Astrocyte (in vitro differentiated cells and primary cell): ENCODE data around the gene NSMF. TPM values are rescaled to one million over a fixed set of nuclear protein-coding genes. Genes with fewer than 3 reads are reported as not detected.
A peak's percentile ranks its signal among the peaks of the same experiment; 100 is the strongest.

Experiments used
- DNase-seq: peaks from one replicate; pipeline ENCODE4 v3.0.0-alpha.2; 2010; ENCODE audit warnings: low read depth
- FAIRE-seq: peaks from 2 replicates; lab custom pipeline; 2011; peaks lifted over from hg19 to GRCh38; lab: Jason Lieb, UNC
- H2AFZ ChIP-seq: 2 replicates; pipeline ENCODE4 v1.6.0; 2012; ENCODE audit warnings: low read depth, low read length, inconsistent platforms
- H3K27ac ChIP-seq: 2 replicates; pipeline ENCODE4 v1.5.1; 2011; ENCODE audit warnings: low read depth, low read length, inconsistent platforms
- H3K27me3 ChIP-seq: 2 replicates; pipeline ENCODE4 v1.6.0; 2011; ENCODE audit warnings: low read length, inconsistent platforms; ENCODE audit not compliant: insufficient read depth
- H3K36me3 ChIP-seq: 2 replicates; pipeline ENCODE4 v1.5.1; 2011; ENCODE audit warnings: low read length, inconsistent platforms; ENCODE audit not compliant: insufficient read depth
- H3K4me1 ChIP-seq: 2 replicates; pipeline ENCODE4 v1.5.1; 2011; ENCODE audit warnings: low read length, inconsistent platforms; ENCODE audit not compliant: insufficient read depth
- H3K4me2 ChIP-seq: 2 replicates; pipeline ENCODE4 v1.6.0; 2012; ENCODE audit warnings: low read length, inconsistent platforms
- H3K4me3 ChIP-seq: 2 replicates; pipeline ENCODE4 v1.5.1; 2011; ENCODE audit warnings: low read depth, mild to moderate bottlenecking, low read length, inconsistent platforms; ENCODE audit not compliant: insufficient read depth
- H3K79me2 ChIP-seq: 2 replicates; pipeline ENCODE4 v1.6.0; 2012; ENCODE audit warnings: mild to moderate bottlenecking, low read length, inconsistent platforms; ENCODE audit not compliant: insufficient read depth
- H3K9ac ChIP-seq: 2 replicates; pipeline ENCODE4 v1.6.0; 2012; ENCODE audit warnings: mild to moderate bottlenecking, low read length, inconsistent platforms
- H3K9me3 ChIP-seq: 2 replicates; pipeline ENCODE4 v1.5.1; 2012; ENCODE audit warnings: low read depth, mild to moderate bottlenecking, low read length, inconsistent platforms; ENCODE audit not compliant: insufficient read depth
- H4K20me1 ChIP-seq: 2 replicates; pipeline ENCODE4 v1.6.0; 2012; ENCODE audit warnings: low read length, inconsistent platforms; ENCODE audit not compliant: insufficient read depth
- H3K27ac Mint-ChIP-seq: one replicate; pipeline ENCODE4 v1.8.0; 2021; ENCODE audit warnings: mild to moderate bottlenecking, mixed read lengths; ENCODE audit not compliant: unreplicated experiment
- H3K27me3 Mint-ChIP-seq: one replicate; pipeline ENCODE4 v1.8.0; 2021; ENCODE audit warnings: low read depth, mixed read lengths; ENCODE audit not compliant: unreplicated experiment
- H3K36me3 Mint-ChIP-seq: one replicate; pipeline ENCODE4 v1.8.0; 2021; ENCODE audit warnings: low read depth, mixed read lengths; ENCODE audit not compliant: unreplicated experiment
- H3K4me1 Mint-ChIP-seq: one replicate; pipeline ENCODE4 v1.8.0; 2021; ENCODE audit warnings: low read depth, mixed read lengths; ENCODE audit not compliant: unreplicated experiment
- H3K4me3 Mint-ChIP-seq: one replicate; pipeline ENCODE4 v1.8.0; 2021; ENCODE audit warnings: mild to moderate bottlenecking, moderate library complexity, mixed read lengths; ENCODE audit not compliant: unreplicated experiment
- H3K9me3 Mint-ChIP-seq: one replicate; pipeline ENCODE4 v1.8.0; 2021; ENCODE audit warnings: mild to moderate bottlenecking, mixed read lengths; ENCODE audit not compliant: unreplicated experiment
- EZH2 ChIP-seq: IDR thresholded peaks from 2 replicates; pipeline ENCODE4 v1.6.1; 2012; ENCODE audit warnings: mild to moderate bottlenecking, low read length, inconsistent platforms; ENCODE audit not compliant: insufficient read depth
- total RNA-seq: library from RNA; stranded (reverse); gene quantifications from 2 replicates; pipeline ENCODE4 v1.2.1, GENCODE V29; 2021
- TF ChIP-seq, protein P1 (sequence below): IDR thresholded peaks from 2 replicates; pipeline ENCODE4 v1.5.1; 2011; ENCODE audit warnings: low read depth, mild to moderate bottlenecking, inconsistent platforms, low read length, moderate library complexity; ENCODE audit not compliant: insufficient read depth

Gene NSMF
- total RNA-seq, 1 donor from 2014 or later = 50.5 TPM

- H3K27ac ChIP-seq = no peak overlapping the region
- H3K4me1 ChIP-seq = no peaks in the 10 kb centered on the region
- Mint-ChIP-seq H3K27me3 (peaks cover 9% of the 10 kb centered on the region), H3K27ac (peak overlapping the region; percentile 99), H3K9me3 (peaks cover 21% of the 10 kb centered on the region), H3K4me1 (no peaks in the 10 kb centered on the region), H3K36me3 (peaks cover 13% of the 10 kb centered on the region), H3K4me3 (no peak overlapping the region)
- H2AFZ ChIP-seq = no peak overlapping the region
- H4K20me1 ChIP-seq = no peaks in the 10 kb centered on the region
- DNase-seq (no peak), FAIRE-seq (no peak)
- H3K27me3 ChIP-seq = no peaks in the 10 kb centered on the region
- TF ChIP-seq EZH2 = no peak
- TF ChIP-seq, protein P1, sequence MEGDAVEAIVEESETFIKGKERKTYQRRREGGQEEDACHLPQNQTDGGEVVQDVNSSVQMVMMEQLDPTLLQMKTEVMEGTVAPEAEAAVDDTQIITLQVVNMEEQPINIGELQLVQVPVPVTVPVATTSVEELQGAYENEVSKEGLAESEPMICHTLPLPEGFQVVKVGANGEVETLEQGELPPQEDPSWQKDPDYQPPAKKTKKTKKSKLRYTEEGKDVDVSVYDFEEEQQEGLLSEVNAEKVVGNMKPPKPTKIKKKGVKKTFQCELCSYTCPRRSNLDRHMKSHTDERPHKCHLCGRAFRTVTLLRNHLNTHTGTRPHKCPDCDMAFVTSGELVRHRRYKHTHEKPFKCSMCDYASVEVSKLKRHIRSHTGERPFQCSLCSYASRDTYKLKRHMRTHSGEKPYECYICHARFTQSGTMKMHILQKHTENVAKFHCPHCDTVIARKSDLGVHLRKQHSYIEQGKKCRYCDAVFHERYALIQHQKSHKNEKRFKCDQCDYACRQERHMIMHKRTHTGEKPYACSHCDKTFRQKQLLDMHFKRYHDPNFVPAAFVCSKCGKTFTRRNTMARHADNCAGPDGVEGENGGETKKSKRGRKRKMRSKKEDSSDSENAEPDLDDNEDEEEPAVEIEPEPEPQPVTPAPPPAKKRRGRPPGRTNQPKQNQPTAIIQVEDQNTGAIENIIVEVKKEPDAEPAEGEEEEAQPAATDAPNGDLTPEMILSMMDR = no peak
- H3K9me3 ChIP-seq = no peaks in the 10 kb centered on the region
- H3K4me2 ChIP-seq = no peak overlapping the region
- no peak overlapping the region for H3K9ac ChIP-seq
- no peak overlapping the region for H3K4me3 ChIP-seq
- H3K36me3 ChIP-seq = no peaks in the 10 kb centered on the region
- H3K79me2 ChIP-seq = no peaks in the 10 kb centered on the region
Measured at GRCh38 chr9:137502008-137502911, 43.1 kb upstream of the NSMF start.

DNA sequence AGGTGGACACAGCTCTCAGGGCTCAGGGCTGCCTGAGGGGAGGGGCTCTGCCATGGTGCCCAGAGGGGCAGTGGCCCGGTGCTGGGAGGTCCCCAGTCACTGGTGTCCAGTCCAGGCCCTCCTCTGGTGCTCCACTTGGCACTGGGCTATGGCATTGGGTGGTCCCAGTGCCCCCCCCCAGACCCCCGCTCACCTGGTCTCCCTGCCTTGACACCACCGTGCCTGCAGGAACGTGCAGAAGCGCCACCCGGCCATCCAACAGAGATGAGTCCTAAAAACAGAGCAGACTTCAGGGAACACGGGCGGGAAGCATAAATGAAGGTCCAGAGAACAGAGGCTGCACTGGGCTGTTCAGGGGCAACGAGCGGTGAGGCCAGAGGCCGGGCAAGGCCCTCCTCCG, 42.3 kb upstream of the NSMF start:
- H3K79me2 ChIP-seq = no peaks in the 10 kb centered on the region
- H3K36me3 Mint-ChIP-seq = peaks cover 13% of the 10 kb centered on the region
- FAIRE-seq (no peak), DNase-seq (no peak)
- H3K4me2 ChIP-seq = no peak overlapping the region
- H4K20me1 ChIP-seq = no peaks in the 10 kb centered on the region
- no peaks in the 10 kb centered on the region for H3K4me1 Mint-ChIP-seq
- no peak overlapping the region for H3K27ac ChIP-seq
- H3K27me3 Mint-ChIP-seq = peaks cover 9% of the 10 kb centered on the region
- no peak overlapping the region for H3K4me3 Mint-ChIP-seq
- no peaks in the 10 kb centered on the region for H3K36me3 ChIP-seq
- H2AFZ ChIP-seq = no peak overlapping the region
- H3K9me3 Mint-ChIP-seq = peaks cover 21% of the 10 kb centered on the region
- TF ChIP-seq, protein P1 = no peak
- no peak overlapping the region for H3K4me3 ChIP-seq
- H3K9me3 ChIP-seq = no peaks in the 10 kb centered on the region
- H3K9ac ChIP-seq = no peak overlapping the region
- no peaks in the 10 kb centered on the region for H3K4me1 ChIP-seq
- H3K27me3 ChIP-seq = no peaks in the 10 kb centered on the region
- H3K27ac Mint-ChIP-seq = peak overlapping the region; percentile 99
